ENCODE data around the gene GTSE1.

DNA sequence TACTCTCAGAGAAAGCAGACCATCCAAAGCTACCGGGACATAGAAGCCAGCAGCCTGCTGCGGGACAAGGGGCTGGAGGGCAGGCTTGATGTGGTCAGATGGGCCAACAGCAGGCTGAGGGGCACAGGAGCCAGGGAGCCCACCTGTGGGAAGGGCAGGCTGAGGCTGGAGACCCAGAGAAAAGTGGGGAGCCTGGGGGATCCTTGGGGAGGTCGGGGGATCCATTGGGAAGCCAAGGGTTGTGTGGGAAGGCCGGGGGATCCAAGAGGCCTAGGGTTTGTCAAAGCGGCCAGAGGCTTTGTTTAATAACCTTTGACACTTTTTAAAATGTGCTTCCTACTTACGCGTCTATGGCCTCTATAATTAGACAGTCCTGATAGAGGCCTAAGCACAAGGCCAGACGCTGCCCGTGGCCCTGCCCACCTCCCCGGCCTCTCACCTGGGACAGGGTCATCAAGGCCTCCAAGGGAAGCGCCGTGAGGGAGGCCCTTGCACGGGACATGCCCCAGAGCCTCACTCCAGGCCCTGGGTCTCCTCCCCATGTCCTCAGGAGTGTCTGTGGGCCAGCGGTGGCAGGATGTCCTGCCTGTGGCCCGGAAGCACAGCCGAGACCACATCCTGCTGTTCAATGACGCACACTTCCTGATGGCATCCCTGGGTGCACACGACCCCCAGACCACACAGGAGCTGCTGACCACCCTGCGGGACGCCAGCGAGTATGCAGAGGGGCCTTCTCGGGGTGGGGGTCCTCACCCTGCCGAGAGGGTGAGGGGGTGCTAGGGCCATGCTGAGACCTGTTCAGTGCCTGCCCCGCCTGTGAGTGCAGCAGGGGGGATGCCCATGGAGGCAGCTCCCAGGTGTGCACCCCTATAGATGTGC is 8.6 kb upstream of the GTSE1 start:
- TF ChIP-seq EZH2 (IDR thresholded peaks at IDR 0.05) (no peak), EZH2phosphoT487 (IDR thresholded peaks at IDR 0.05) (no peak)
- TF ChIP-seq, protein P1, sequence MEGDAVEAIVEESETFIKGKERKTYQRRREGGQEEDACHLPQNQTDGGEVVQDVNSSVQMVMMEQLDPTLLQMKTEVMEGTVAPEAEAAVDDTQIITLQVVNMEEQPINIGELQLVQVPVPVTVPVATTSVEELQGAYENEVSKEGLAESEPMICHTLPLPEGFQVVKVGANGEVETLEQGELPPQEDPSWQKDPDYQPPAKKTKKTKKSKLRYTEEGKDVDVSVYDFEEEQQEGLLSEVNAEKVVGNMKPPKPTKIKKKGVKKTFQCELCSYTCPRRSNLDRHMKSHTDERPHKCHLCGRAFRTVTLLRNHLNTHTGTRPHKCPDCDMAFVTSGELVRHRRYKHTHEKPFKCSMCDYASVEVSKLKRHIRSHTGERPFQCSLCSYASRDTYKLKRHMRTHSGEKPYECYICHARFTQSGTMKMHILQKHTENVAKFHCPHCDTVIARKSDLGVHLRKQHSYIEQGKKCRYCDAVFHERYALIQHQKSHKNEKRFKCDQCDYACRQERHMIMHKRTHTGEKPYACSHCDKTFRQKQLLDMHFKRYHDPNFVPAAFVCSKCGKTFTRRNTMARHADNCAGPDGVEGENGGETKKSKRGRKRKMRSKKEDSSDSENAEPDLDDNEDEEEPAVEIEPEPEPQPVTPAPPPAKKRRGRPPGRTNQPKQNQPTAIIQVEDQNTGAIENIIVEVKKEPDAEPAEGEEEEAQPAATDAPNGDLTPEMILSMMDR (IDR thresholded peaks at IDR 0.05): no peak
